ENCODE measurements around the gene SYTL4. TPM values are rescaled to one million over a fixed set of nuclear protein-coding genes. Genes with fewer than 3 reads are reported as not detected.

The SYTL4 gene
- total and polyA plus RNA-seq, 2 experiments from 2014 or later, result 0.28 TPM; not detected in 1

DNA sequence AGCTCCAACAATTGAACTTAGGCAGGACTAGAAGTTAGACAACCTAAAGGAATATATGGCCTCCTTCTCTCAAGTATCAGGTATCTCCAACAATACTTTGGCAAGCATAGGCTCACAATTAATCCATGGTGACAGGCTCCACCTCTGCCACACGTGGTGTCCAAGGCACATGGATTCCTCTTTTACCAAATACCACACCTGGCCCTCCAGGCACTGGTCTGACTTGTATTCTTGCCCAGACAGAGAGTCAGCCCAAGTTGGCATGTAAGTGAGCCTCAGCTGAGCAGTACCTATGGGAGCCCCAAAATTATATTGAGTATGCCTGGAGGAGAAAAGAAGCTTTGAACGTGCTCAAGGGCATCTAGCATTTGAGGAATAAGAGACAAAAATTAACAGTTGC is 68.3 kb downstream of the SYTL4 start:
- peaks cover 5% of the 10 kb centered on the region for H3K27me3 Mint-ChIP-seq (ENCODE audit: insufficient read depth, low read depth, poor library complexity)
- no peak overlapping the region for H3K27ac ChIP-seq (ENCODE audit: low read depth)
- no peak overlapping the region for H3K4me3 Mint-ChIP-seq
- no peaks in the 10 kb centered on the region for H3K36me3 Mint-ChIP-seq (ENCODE audit: low read depth)
- no peaks in the 10 kb centered on the region for H3K36me3 ChIP-seq (ENCODE audit: insufficient read depth)
- H3K27ac Mint-ChIP-seq, result no peak overlapping the region
- ATAC-seq, result no peak
- no peaks in the 10 kb centered on the region for H3K9me3 Mint-ChIP-seq
- no peak overlapping the region for H3K4me3 ChIP-seq
- H3K27me3 ChIP-seq (ENCODE audit: insufficient read depth), result no peaks in the 10 kb centered on the region
- H3K4me1 ChIP-seq (ENCODE audit: insufficient read depth), result no peaks in the 10 kb centered on the region
- TF ChIP-seq, protein P1, sequence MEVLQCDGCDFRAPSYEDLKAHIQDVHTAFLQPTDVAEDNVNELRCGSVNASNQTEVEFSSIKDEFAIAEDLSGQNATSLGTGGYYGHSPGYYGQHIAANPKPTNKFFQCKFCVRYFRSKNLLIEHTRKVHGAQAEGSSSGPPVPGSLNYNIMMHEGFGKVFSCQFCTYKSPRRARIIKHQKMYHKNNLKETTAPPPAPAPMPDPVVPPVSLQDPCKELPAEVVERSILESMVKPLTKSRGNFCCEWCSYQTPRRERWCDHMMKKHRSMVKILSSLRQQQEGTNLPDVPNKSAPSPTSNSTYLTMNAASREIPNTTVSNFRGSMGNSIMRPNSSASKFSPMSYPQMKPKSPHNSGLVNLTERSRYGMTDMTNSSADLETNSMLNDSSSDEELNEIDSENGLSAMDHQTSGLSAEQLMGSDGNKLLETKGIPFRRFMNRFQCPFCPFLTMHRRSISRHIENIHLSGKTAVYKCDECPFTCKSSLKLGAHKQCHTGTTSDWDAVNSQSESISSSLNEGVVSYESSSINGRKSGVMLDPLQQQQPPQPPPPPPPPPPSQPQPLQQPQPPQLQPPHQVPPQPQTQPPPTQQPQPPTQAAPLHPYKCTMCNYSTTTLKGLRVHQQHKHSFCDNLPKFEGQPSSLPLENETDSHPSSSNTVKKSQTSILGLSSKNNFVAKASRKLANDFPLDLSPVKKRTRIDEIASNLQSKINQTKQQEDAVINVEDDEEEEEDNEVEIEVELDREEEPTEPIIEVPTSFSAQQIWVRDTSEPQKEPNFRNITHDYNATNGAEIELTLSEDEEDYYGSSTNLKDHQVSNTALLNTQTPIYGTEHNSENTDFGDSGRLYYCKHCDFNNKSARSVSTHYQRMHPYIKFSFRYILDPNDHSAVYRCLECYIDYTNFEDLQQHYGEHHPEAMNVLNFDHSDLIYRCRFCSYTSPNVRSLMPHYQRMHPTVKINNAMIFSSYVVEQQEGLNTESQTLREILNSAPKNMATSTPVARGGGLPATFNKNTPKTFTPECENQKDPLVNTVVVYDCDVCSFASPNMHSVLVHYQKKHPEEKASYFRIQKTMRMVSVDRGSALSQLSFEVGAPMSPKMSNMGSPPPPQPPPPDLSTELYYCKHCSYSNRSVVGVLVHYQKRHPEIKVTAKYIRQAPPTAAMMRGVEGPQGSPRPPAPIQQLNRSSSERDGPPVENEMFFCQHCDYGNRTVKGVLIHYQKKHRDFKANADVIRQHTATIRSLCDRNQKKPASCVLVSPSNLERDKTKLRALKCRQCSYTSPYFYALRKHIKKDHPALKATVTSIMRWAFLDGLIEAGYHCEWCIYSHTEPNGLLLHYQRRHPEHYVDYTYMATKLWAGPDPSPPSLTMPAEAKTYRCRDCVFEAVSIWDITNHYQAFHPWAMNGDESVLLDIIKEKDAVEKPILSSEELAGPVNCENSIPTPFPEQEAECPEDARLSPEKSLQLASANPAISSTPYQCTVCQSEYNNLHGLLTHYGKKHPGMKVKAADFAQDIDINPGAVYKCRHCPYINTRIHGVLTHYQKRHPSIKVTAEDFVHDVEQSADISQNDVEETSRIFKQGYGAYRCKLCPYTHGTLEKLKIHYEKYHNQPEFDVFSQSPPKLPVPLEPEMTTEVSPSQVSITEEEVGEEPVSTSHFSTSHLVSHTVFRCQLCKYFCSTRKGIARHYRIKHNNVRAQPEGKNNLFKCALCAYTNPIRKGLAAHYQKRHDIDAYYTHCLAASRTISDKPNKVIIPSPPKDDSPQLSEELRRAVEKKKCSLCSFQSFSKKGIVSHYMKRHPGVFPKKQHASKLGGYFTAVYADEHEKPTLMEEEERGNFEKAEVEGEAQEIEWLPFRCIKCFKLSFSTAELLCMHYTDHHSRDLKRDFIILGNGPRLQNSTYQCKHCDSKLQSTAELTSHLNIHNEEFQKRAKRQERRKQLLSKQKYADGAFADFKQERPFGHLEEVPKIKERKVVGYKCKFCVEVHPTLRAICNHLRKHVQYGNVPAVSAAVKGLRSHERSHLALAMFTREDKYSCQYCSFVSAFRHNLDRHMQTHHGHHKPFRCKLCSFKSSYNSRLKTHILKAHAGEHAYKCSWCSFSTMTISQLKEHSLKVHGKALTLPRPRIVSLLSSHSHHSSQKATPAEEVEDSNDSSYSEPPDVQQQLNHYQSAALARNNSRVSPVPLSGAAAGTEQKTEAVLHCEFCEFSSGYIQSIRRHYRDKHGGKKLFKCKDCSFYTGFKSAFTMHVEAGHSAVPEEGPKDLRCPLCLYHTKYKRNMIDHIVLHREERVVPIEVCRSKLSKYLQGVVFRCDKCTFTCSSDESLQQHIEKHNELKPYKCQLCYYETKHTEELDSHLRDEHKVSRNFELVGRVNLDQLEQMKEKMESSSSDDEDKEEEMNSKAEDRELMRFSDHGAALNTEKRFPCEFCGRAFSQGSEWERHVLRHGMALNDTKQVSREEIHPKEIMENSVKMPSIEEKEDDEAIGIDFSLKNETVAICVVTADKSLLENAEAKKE (CRISPR knock-in tag; IDR thresholded peaks at IDR 0.05), result no peak
- DNase-seq (ENCODE audit: low spot score), result no peak
- H3K9me2 ChIP-seq (ENCODE audit: insufficient read depth), result no peaks in the 10 kb centered on the region
- no peak overlapping the region for H2AFZ ChIP-seq
- H3K79me2 ChIP-seq (replicated peaks; ENCODE audit: insufficient read depth), result no peaks in the 10 kb centered on the region
- no peaks in the 10 kb centered on the region for H4K20me1 ChIP-seq (replicated peaks; ENCODE audit: insufficient read depth)
- no peaks in the 10 kb centered on the region for H3K4me1 Mint-ChIP-seq
- H3F3A ChIP-seq (replicated peaks; ENCODE audit: low read depth), result no peaks in the 10 kb centered on the region
- no peak overlapping the region for H3K4me2 ChIP-seq

- Mint-ChIP-seq H3K4me1 (no peaks in the 10 kb centered on the region), H3K27me3 (ENCODE audit: insufficient read depth, low read depth, poor library complexity) (peaks cover 4% of the 10 kb centered on the region), H3K4me3 (no peak overlapping the region), H3K27ac (no peak overlapping the region), H3K36me3 (ENCODE audit: low read depth) (no peaks in the 10 kb centered on the region), H3K9me3 (no peaks in the 10 kb centered on the region)
- DNase-seq (ENCODE audit: low spot score) (no peak), ATAC-seq (no peak)
- no peaks in the 10 kb centered on the region for H4K20me1 ChIP-seq (replicated peaks; ENCODE audit: insufficient read depth)
- no peak overlapping the region for H3K27ac ChIP-seq (ENCODE audit: low read depth)
- H3K9me2 ChIP-seq (ENCODE audit: insufficient read depth), result no peaks in the 10 kb centered on the region
- no peak overlapping the region for H3K4me3 ChIP-seq
- H3K27me3 ChIP-seq (ENCODE audit: insufficient read depth), result no peaks in the 10 kb centered on the region
- H2AFZ ChIP-seq, result no peak overlapping the region
- no peaks in the 10 kb centered on the region for H3K36me3 ChIP-seq (ENCODE audit: insufficient read depth)
- no peak overlapping the region for H3K4me2 ChIP-seq
- H3K79me2 ChIP-seq (replicated peaks; ENCODE audit: insufficient read depth), result no peaks in the 10 kb centered on the region
- H3F3A ChIP-seq (replicated peaks; ENCODE audit: low read depth), result no peaks in the 10 kb centered on the region
- H3K4me1 ChIP-seq (ENCODE audit: insufficient read depth), result no peaks in the 10 kb centered on the region
- TF ChIP-seq JUNB (IDR thresholded peaks at IDR 0.05; ENCODE audit: unreplicated experiment) (no peak), ZNF331 (CRISPR knock-in tag; IDR thresholded peaks at IDR 0.05; ENCODE audit: low read depth) (no peak), NANOG (IDR thresholded peaks at IDR 0.05; ENCODE audit: borderline replicate concordance) (no peak), EZH2phosphoT487 (IDR thresholded peaks at IDR 0.05; ENCODE audit: unreplicated experiment) (no peak), POLR2AphosphoS5 (IDR thresholded peaks at IDR 0.05; ENCODE audit: low read depth) (no peak)
- TF ChIP-seq, protein P1 (CRISPR knock-in tag; IDR thresholded peaks at IDR 0.05), result no peak
These were observed 69.1 kb downstream of the SYTL4 start for GRCh38 chrX:100662796-100663195.
